ENCODE results near the gene SLC22A17. TPM values are rescaled to one million over a fixed set of nuclear protein-coding genes. Genes with fewer than 3 reads are reported as not detected.

Gene SLC22A17
- total RNA-seq, 2 experiments from 2014 or later = not detected

- ChIA-PET CTCF (ENCODE audit: unreplicated experiment) (interaction anchor here (0.5 to 2.0 kb wide), 14 partner anchors 10 to 663 kb away, joined by 3 to 9 read pairs (median 4); partner anchors contain the start of genes ACIN1, BCL2L2, HOMEZ and PPP1R3E), POLR2A (interaction anchor here (0.6 to 5.7 kb wide), 19 partner anchors 10 to 940 kb away, joined by 3 to 122 read pairs (median 4); partner anchors contain the start of genes ACIN1, BCL2L2, C14orf119 and PPP1R3E)
- H3K36me3 ChIP-seq (ENCODE audit: insufficient read depth, low read length) = peaks cover 40% of the 10 kb centered on the region
- TF ChIP-seq EZH2phosphoT487 (IDR thresholded peaks at IDR 0.05; ENCODE audit: borderline replicate concordance, low read depth, low read length) (no peak), CTCF (conservative IDR thresholded peaks at IDR 0.05; ENCODE audit: low read length) (no peak)
- peak within 1 kb of the TSS; percentile 83 for H3K27ac ChIP-seq (ENCODE audit: low read depth, low read length, poor library complexity, severe bottlenecking)
- intact Hi-C loops (cut with micrococcal nuclease; ENCODE audit: unreplicated experiment) = loop anchor here (1.0 to 5.0 kb wide), 4 partner anchors 14 to 236 kb away; partner anchors contain the start of genes BCL2L2, NGDN and THTPA
- H4K20me1 ChIP-seq (ENCODE audit: insufficient read depth, low read length) = peaks cover 13% of the 10 kb centered on the region; the same call in 1 of the 2 replicates
- H2AFZ ChIP-seq (ENCODE audit: low read length) = peak within 1 kb of the TSS; percentile 75; the same call in 1 of the 2 replicates
- peak within 1 kb of the TSS; percentile 99 for H3K4me3 ChIP-seq (ENCODE audit: low read depth, low read length, poor library complexity, severe bottlenecking)
- TSS peak; percentile 98 for BruUV-seq (replicated peaks)
- H3K4me1 ChIP-seq (ENCODE audit: insufficient read depth, low read length, poor library complexity, severe bottlenecking) = peaks cover 27% of the 10 kb centered on the region
- no peaks in the 10 kb centered on the region for H3K9me2 ChIP-seq (ENCODE audit: insufficient read depth, low read length)
- peaks cover 23% of the 10 kb centered on the region for H3K79me2 ChIP-seq (ENCODE audit: insufficient read depth, low read depth, low read length)
- H3K4me2 ChIP-seq (ENCODE audit: low read length) = peak within 1 kb of the TSS; percentile 86
- DNase-seq (ENCODE audit: low spot score) = peak; percentile 100
- no peaks in the 10 kb centered on the region for H3K9me3 ChIP-seq (ENCODE audit: low read length)
Observed at GRCh38 chr14:23320584-23321571, 31.8 kb downstream of the SLC22A17 start, which contains the start of gene PABPN1. Gene PABPN1 (plus strand): TSS chr14:23321457. CDS start chr14:23321470, 13 bp downstream.

- H3K36me3 ChIP-seq (ENCODE audit: insufficient read depth, low read length) = peaks cover 30% of the 10 kb centered on the region
- ChIA-PET POLR2A (interaction anchor here (0.6 to 5.7 kb wide), 14 partner anchors 9 to 814 kb away, joined by 3 to 122 read pairs (median 5); partner anchors contain the start of genes ACIN1, BCL2L2, C14orf119 and PPP1R3E), CTCF (ENCODE audit: unreplicated experiment) (interaction anchor here (0.7 to 2.0 kb wide), 8 partner anchors 12 to 249 kb away, joined by 3 to 9 read pairs (median 4); partner anchors contain the start of genes ACIN1, BCL2L2, HOMEZ and PPP1R3E)
- H3K4me1 ChIP-seq (ENCODE audit: insufficient read depth, low read length, poor library complexity, severe bottlenecking) = peaks cover 27% of the 10 kb centered on the region
- H3K4me3 ChIP-seq (ENCODE audit: low read depth, low read length, poor library complexity, severe bottlenecking) = peak overlapping the region; percentile 79
- peak overlapping the region; percentile 75; the same call in 1 of the 2 replicates for H2AFZ ChIP-seq (ENCODE audit: low read length)
- no peaks in the 10 kb centered on the region for H3K9me3 ChIP-seq (ENCODE audit: low read length)
- no peaks in the 10 kb centered on the region for H3K9me2 ChIP-seq (ENCODE audit: insufficient read depth, low read length)
- peaks cover 23% of the 10 kb centered on the region for H3K79me2 ChIP-seq (ENCODE audit: insufficient read depth, low read depth, low read length)
- peaks cover 13% of the 10 kb centered on the region; the same call in 1 of the 2 replicates for H4K20me1 ChIP-seq (ENCODE audit: insufficient read depth, low read length)
- BruUV-seq (replicated peaks) = no TSS peak
- TF ChIP-seq CTCF (conservative IDR thresholded peaks at IDR 0.05; ENCODE audit: low read length) = no peak
- TF ChIP-seq EZH2phosphoT487 (IDR thresholded peaks at IDR 0.05; ENCODE audit: borderline replicate concordance, low read depth, low read length) = no peak
- DNase-seq (ENCODE audit: low spot score) = no peak
- H3K27ac ChIP-seq (ENCODE audit: low read depth, low read length, poor library complexity, severe bottlenecking) = peak overlapping the region; percentile 83
- H3K4me2 ChIP-seq (ENCODE audit: low read length) = peak overlapping the region; percentile 86
- intact Hi-C loops (cut with micrococcal nuclease; ENCODE audit: unreplicated experiment) = loop anchor here (2.0 to 5.0 kb wide), 3 partner anchors 13 to 237 kb away; partner anchors contain the start of genes BCL2L2, NGDN and THTPA
Observed at GRCh38 chr14:23319746-23320583, 32.7 kb downstream of the SLC22A17 start.

All from OCI-LY7 (cell line).